ENCODE data around the gene ADGRG1.

The ADGRG1 gene

DNA sequence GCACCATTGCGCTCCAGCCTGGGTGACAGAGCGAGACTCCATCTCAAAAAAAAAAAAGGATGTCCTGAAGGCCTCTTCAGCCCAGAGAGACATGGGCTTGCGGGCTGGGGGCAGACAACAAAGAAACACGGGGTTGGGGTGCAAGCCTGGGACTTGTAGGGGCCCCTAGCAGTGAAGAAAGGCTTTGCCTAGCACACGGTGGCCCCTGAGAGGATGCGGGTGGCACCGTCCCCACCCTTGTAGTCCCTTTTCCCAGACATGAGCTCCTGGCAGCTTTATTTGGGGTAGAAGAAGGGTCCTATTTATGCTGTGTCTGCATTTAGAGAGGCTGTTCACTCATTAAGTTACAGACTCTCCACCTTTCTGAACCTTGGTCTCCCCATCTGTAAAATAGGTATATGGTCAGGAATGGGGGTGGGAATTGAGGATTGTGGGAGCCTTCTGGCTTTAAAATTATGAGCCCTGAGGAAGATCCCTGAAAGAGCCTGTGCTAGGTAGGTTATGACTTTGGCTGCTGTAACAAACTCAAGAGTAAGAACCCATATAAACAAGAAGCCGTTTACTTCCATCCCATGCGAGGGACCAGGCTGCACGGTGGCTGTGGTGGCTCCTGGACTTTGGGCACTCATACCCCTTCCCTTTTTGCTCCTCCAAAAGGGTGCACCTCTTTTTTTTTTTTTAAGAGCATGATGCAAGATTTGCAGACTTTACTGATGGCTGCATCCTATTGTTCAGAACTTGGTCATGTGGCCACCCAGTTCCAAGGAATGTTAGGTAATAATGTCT is 20.6 kb upstream of the ADGRG1 start:
- H3K27ac ChIP-seq: no peak overlapping the region

DNA sequence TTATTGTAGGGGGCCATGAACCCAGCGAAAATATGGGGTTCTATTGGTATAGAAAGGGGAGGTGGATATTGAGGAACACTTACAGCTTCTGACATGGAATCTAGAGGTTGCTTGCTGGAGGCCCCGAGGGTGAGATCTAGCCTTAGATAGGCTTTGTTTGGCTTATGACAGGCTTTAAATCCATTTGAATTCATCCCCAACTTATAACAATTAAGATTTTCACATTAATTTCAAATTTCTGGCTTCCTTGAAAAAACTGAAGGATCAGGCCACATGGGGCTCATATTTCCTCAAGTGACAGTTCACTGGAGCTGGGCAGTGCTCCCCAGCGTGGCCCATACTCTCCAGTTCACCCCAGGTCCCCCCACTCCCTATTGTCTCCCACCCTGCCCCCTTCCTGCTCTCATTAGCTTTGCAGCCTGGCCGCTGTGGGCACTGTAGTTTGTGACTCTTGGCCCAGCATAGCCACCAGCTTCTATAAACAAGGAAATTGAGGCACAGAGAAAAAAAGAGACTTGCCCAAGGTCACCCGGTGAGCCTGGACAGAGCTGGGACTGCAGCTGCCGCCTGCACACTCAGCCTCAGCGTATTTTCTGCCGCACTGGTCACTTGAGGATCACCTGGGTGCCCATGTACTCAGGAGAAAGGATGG is 19.8 kb upstream of the ADGRG1 start:
- no peak overlapping the region for H3K27ac ChIP-seq
- TF ChIP-seq, protein P1, sequence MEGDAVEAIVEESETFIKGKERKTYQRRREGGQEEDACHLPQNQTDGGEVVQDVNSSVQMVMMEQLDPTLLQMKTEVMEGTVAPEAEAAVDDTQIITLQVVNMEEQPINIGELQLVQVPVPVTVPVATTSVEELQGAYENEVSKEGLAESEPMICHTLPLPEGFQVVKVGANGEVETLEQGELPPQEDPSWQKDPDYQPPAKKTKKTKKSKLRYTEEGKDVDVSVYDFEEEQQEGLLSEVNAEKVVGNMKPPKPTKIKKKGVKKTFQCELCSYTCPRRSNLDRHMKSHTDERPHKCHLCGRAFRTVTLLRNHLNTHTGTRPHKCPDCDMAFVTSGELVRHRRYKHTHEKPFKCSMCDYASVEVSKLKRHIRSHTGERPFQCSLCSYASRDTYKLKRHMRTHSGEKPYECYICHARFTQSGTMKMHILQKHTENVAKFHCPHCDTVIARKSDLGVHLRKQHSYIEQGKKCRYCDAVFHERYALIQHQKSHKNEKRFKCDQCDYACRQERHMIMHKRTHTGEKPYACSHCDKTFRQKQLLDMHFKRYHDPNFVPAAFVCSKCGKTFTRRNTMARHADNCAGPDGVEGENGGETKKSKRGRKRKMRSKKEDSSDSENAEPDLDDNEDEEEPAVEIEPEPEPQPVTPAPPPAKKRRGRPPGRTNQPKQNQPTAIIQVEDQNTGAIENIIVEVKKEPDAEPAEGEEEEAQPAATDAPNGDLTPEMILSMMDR (conservative IDR thresholded peaks at IDR 0.05): no peak

More for the DNA sequence above, 20.6 kb upstream of the ADGRG1 start:
- TF ChIP-seq, protein P1 (conservative IDR thresholded peaks at IDR 0.05): no peak

DNA sequence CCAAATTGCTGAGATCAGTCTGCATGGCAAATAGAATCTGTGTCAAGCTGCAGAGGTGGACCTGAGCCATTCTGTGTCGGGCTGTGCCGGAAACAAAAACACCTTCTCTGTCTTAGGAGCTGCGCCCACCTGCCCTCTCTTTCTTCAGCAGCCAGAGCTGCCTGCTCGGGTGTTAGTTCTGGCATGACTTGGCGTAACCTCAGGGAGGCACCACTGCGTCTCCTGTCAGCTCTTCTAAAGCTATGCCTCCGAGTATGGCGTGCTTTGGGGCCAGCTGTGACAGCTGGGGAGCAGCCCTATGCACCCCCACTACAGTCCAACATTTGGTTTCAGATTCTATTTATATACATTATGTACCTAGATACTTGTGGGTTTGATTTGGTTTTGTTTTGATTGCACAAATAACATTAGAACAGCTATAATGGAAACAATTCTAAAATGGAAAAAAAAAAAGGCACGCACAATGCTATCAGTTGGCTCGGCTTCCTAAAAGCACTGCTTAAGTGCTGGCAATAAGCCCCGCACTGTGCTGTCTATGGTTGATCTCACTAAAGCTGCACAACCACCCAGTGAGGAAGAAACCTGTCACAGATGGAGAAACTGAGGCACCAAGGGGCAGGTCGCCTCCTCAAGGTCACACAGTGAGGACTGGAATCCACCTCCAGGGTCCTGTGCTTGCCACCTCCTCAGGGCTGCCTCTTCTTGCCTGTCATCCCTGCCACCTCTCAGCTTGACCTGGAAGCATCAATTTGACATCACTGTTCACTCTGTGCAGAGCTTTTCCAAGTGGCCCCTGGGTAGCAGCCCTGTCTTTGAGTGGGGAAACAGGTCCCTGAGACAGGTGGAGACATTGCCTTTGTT is 18.7 kb upstream of the ADGRG1 start:
- TF ChIP-seq, protein P1 (conservative IDR thresholded peaks at IDR 0.05): no peak
- H3K27ac ChIP-seq: no peak overlapping the region

DNA sequence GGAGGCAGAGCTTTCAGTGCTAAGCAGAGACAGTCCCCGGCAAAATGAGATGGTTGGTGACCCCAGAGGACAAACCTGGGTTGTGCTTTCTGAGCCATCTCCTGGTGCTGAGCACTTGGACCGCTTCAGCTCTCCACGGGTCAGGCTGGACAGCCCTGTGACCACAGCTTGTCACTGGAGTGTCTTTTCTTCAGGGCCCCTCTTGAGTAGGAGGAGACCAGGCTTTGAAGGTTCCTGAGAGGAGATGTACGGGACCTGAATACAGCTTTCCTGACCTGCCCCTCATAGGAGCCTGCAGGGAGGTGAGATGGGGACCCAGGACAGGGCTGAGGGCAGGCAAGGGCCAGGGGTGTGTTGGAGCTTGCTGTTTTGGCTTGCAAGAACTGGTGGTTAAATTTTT is 17.8 kb upstream of the ADGRG1 start:
- TF ChIP-seq, protein P1 (conservative IDR thresholded peaks at IDR 0.05): no peak
- no peak overlapping the region for H3K27ac ChIP-seq

DNA sequence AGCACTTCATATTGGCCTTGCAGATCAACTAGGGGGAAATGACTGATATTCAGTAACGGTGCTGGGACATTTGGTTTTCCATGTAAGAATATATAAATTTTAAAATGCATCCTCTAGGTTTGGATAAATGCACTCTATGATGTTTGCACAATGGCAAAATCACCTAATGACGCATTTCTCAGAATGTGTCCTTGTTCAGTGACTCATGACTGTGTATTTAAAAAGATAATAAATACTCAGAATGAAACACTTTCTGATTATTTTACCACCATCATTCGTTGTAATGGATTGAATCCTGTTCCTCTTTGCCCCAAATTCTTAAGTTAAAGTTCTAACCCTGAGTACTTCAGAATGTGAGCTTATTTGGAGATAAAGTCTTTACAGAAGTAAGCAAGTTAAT is 17.2 kb upstream of the ADGRG1 start:
- TF ChIP-seq, protein P1 (conservative IDR thresholded peaks at IDR 0.05): no peak
- H3K27ac ChIP-seq: no peak overlapping the region

DNA sequence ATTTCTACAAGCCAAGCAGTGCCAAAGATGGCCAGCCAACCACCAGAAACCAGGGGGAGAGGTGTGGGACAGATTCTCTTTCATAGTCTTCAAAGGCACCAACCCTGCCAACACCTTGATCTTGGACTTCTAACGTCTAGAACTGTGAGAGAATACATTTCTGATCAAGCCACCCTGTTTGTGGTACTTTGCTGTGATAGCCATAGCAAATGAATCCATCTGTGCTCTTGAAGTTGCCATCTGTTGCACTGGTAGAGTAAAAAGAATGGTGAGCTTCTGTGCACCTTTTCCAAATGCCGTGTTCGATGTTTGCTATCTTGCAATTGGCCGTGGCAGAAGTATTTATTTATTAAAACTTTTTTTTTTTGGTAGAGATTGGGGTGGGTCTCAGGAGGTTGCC is 16.7 kb upstream of the ADGRG1 start:
- TF ChIP-seq, protein P1 (conservative IDR thresholded peaks at IDR 0.05): no peak
- no peak overlapping the region for H3K27ac ChIP-seq

DNA sequence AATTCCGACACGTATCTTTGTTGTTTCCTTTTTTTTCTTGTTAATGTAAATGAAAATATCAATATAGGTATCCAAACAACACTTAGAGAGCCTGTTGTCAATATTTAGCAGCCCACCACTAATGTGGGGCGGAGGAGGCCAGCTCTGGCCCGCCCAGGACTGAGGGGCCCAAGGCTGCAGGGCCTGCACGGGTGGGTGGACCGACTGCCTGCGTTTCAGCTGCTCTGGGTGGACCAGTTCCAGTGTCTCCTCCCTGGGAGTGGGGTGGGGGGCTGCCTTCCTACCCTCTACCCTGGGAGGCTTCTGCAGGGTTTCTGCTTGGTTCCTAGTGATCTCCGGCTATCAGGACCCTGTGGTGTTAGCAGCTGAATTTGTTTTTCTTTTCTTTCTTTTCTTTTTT is 15.9 kb upstream of the ADGRG1 start:
- TF ChIP-seq, protein P1 (conservative IDR thresholded peaks at IDR 0.05): no peak
- H3K27ac ChIP-seq: no peak overlapping the region

Data from VCaP (cell line).